HuH-7 (cell line): ENCODE data around the gene MGAT1.
"Not testable (repeated sequence)": the region's sequence is repeated elsewhere in the genome, so short reads cannot be mapped to it uniquely, and the experiment has no call there.

ENCODE experiments used
- DNase-seq: peaks from one replicate; pipeline ENCODE4 v3.0.0; 2011; ENCODE audit warnings: low spot score

MGAT1 gene

DNA sequence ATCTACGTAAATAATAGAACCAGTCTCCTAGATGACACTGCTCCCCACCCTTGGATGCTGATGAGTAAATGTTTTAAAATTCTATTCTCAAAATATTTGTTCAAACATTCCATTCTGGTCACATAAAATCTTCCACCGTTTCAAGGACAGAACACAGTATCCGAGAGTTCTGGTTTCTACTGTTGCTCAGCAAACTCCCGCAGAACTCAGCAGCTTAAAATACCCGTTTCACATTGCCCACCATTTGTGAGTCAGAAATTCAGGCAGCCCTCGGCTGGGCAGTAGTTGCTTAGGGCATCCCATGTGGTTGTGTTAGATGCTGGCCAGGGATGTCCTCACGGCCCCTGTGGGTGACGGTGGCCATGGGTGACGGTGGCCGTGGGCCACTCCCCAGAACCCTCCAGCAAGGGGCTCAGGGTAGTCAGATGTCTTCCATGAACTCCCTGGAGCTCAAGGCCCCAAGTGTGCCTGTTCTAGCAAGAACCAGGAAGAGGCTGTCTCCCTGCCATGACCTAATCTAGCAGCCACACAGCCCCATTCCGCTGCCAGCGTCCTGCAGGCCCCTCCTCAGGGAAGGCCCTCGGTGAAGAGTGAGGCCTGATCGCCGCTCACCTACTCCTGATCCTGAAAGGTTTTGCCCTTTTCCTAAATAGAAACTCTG, 17.4 kb downstream of the MGAT1 start:
- no peak for DNase-seq

DNA sequence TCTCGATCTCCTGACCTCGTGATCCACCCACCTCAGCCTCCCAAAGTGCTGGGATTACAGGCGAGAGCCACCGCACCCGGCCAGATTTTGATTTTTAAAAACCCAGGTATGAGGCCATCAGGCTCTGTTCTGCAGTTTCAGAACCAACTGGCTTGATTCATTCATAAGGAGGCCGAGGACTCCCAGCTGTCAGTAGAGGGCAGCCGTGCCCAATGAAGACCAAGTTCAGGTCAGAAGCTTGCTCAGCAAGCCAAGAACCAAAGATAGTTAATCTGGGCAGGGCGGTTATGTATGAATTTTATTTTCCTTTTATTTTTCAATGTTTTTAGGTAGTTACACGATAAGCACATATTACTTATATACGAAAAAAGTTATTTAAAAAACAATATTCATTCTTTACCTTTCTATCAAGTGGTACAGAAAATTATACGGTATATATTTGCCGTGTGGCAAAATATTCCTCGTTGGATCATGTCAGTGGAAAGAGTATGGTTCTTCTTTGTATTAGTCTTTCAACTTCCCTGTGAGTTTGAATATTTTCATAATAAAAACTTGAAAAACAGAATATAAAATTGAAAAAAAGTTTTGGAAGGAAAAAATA, 18.0 kb downstream of the MGAT1 start:
- peak; percentile 67 for DNase-seq

DNA sequence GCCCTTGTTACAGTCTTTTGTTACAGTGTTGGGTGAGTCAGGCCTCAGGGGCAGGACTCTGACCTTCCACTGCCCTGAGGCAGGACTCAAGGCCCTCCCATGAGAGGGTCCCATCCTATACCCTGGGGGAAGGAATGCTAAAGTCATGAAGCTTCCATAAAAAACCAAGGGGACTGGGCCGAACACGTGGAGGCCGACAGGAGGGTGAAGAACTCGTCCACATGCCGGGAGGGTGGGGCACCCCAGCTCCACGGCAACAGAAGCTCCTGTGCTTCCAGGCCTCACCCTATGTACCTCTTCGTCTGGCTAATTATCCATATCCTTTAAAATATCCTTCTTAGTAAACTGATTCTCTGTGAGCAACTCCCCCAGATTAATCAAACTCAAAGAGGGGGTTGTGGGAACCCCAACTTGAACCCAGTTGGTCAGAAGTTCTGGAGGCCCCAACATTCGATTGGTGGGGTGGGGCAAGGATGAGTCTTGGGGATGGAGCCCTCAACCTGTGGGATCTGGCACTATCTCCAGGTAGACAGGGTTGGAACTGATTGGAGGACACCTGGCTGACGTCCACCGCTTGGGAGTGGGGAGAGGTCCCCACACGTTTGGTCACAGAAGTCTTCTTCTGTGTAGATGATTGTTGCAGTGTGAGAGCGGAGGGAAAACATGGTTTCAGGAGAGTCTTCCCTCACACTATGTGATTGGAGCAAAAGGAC, 19.1 kb downstream of the MGAT1 start:
- DNase-seq: no peak

DNA sequence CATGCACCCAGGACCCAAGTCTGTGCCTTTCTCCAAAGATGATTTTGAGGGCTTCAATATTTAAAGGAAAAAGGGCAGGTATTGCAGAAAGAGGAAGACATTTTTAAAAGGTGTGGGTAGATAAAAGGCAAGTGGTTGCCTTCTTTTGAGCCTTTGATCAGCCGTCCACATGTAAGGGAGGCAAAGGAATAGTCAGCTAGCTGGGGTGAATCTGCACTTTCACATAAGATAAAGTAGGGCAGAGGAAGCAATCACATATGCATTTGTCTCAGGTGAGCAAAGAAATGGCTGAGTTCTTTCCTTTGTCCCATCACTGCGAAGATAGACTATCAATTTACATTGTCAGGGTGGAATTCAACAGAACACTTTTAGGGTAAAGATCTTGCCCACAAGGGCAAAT, 19.9 kb downstream of the MGAT1 start:
- DNase-seq: no peak

DNA sequence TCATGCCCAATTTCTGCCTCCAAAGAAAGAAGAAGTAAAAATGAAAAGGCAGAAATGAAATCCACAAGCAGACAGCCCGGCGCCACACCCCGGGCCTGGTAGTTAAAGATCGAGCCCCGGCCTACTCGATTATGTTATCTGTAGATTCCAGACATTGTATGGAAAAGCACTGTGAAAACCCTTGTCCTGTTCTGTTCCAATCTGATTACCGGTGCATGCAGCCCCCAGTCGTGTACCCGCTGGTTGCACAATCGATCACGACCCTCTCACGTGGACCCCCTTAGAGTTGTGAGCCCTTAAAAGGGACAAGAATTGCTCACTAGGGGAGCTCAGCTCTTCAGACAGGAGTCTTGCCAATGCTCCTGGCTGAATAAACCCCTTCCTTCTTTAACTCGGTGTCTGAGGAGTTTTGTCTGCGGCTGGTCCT, 20.7 kb downstream of the MGAT1 start:
- not testable (repeated sequence) for DNase-seq

DNA sequence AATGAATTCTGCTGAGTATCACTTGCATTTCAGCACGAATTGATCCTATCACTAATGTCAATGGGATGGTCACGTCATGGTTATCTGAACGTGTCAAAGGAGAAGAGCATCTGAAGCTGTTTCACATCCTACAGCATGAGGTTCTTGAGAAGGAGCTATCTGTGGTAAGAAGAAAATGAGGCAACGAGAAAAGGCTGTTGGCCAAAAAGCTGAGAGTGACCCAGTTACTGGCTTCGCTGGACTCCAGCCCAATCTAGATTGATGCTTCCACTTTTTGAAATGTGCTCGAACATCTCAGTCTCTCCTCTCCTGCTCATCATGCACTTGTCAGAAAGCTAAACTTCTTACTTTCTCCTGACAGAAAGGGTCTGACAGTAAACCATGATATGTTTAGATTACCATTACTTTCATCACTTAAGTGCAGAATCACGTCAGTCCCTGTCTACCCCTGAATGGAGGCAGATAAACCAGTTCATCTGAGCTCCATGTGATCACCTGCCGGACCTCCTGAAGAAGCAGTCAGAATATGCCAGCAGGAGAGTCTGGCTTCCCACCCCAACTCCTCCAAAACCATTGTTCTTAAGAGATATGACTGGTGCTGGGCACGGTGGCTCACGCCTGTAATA, 22.5 kb downstream of the MGAT1 start:
- no peak for DNase-seq

DNA sequence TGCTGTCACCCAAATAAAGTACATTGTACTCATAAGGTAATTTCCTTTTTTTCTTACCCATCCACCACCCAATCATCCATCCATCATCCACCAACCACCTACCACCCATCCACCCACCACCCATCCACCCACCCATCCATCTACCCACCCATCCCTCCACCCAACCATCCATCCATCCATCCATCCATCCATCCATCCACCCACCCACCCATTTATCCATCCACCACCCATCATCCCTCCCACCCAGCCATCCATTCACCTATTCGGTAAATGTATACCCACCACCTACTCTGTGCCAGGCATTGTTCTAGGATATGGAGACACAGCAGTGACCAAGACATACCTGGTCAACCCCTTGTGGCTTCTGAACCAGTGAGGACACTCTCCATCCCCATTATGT, 25.1 kb downstream of the MGAT1 start:
- DNase-seq: no peak

DNA sequence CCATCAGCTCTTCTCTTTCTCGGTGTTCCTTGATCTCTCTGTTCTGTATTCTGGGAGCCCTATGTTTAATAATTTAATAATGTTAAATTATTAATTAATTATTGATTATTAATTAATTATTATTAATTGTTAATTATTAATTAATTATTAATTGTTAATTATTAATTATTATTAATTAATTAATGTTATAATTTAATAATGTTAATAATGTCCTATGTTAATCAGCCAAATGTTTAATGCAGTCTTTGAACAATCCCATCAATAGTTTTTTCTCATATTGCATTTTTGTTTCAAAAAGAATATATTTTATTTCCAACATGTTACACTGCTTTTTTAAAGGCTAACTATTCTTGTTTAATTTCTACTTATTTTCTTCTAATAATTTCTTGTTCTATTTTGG, 26.2 kb downstream of the MGAT1 start:
- DNase-seq: no peak

DNA sequence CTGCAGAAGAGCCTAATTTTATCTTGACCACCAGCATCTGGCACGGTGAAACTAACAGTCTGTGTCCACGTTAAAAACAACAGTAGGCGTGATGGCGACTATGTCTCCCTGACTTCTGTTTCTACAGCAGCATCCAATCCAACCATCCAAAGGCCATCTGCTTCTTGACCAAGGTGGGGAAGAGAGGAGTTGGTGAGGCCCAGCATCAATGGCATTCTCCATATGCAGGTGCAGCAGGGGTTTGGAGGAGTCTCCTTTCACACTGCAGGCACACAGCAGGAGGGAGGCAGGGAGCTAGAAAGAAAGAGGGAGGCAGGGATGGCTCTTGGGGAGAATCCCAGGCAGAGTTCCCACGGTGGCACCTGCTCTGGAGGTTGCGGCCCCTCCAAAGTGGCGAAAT, 27.0 kb downstream of the MGAT1 start:
- no peak for DNase-seq

DNA sequence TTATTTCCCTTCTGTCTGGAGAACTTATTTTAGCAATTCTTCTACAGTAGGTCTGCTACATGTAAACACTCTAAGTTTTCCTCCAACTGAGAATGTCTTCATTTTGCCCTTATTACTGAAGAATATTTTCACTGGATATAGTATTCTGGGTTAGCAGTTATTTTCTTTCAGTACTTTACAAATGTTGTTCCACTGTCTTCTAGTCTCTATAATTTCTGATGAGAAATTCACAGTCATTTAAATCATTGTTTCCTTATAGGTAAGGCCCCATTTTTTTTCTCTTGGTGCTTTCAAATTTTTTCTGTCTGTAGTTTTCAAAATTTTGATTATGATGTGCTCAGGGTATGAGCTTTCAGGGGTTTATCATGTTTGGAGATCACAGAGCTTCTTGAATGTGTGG, 30.8 kb downstream of the MGAT1 start:
- no peak for DNase-seq

DNA sequence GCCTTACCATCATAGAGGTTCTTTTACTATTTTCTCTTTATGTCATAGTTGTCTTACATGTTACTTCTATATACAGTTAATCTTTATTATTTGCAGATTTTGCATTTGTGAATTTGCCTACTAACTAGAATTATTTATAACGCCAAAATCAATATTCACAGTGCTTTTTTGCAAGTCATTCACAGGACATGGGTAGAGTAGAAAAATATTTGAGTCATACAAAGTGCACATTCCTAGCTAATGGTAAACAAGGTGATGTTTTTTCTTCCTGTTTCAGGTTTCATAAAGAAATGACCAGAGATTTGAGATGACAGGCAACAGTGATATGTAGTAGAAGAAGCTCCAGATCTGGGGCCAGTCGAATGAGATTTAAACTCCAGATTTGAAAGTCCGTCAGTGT, 32.8 kb downstream of the MGAT1 start:
- DNase-seq: no peak

DNA sequence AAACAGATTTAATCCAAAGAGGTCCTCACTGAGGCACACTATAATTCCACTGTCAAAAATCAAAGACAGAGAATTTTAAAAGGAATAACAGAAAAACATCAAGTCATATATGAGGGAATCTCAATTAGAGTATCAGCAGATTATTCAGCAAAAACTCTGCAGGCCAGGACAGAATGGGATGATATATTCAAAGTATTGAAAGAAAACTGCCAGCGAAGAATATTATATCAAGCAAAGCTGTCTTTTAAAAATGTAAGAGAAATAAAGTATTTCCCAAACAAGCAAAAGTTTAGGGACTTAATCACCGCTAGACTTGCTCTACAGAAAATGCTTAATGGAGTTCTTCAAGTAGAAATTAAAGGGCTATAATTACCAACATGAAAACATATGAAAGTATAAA, 47.0 kb downstream of the MGAT1 start:
- no peak for DNase-seq

DNA sequence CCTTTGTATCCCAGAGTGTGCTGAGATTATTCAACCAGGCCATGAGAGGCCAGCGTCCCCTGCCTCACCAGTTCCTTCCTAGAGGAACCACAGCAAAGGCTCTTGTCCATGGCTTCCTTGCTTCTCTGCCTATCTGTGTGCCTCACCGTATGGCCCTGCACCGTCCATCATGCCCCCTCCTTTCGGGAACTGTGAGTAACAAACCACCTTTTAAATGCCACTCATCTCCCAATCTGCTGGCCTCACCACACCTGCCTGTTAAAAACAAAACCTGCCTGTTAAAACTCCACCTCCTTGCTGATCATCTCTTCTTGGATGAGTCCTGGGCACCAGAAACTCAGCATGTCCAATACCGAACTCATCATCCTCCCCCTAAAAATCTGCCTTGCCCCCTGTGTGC, 58.4 kb downstream of the MGAT1 start:
- no peak for DNase-seq

DNA sequence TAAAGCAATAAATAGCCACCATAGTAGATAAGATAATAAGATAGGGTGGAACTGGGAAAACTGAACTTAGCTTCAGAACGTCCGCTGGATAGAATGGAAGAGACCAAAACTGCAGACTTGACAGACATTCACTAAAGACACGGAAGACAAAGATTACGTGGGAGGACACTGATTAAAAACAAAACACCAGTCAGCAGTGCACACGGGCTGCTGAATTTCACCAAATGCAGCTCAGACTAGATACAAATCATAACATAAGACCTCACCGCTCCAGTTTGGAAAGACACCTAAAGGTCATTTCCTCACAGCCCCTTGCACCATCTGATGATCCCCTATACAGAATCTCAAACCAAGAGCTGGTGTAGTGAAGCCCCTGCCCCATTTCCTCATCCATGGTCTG, 59.9 kb downstream of the MGAT1 start:
- no peak for DNase-seq

DNA sequence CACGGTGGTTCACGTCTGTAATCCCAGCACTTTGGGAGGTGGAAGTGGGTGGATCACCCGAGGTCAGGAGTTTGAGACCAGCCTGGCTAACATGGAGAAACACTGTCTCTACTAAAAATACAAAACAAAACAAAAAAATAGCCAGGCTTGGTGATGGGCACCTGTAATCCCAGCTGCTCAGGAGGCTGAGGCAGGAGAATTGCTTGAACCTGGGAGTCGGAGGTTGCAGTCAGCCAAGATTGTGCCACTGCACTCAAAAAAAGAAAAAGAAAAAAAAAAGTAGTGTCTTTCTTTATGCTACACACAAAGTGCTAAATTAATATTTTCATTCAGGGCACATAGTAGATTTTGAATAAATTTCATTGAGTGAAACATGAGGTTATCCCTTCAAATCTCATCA, 61.7 kb downstream of the MGAT1 start:
- DNase-seq: not testable (repeated sequence)

DNA sequence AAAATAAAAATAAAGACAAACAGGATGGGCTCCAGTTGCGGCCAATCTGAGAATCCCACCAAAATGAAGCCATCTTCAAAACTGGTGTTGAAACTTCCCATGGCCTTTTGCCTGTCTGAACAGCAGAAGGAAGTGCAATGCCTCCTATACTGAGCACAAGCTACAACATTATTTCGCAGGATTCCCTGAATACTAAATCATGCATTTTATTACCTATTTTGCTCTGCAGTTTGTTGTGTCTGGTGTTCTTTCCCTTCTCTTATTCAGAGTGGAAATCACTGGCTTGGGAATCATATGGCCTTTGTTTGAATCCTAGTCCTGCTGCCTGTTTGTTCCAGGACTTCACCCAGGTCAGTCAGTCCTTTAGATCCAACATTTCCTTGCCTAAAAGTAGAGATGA, 62.6 kb downstream of the MGAT1 start, which contains the start of gene OR2Y1:
Gene OR2Y1 (minus strand): TSS at position 101 of the 400 bp plus-strand sequence. CDS start 0 bp downstream, at position 101.
- DNase-seq: no peak

DNA sequence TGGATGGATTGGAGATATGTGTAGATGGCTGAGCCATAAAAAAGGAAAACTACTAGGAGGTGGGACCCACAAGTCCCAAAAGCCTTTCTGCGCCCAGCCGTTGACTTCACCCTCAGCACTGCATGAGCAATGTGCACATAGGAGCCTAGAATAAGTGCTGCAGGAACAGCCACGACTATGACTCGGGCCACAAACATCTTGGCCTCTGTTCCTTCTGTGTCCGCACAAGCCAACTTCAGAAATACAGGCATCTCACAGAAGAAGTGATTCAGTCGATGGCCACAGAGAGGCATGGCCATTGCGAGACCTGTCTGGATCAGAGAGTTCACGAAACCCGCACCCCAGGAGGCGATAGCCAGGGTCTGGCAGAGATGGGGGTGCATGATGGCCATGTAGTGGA, 63.3 kb downstream of the MGAT1 start:
- DNase-seq: no peak

DNA sequence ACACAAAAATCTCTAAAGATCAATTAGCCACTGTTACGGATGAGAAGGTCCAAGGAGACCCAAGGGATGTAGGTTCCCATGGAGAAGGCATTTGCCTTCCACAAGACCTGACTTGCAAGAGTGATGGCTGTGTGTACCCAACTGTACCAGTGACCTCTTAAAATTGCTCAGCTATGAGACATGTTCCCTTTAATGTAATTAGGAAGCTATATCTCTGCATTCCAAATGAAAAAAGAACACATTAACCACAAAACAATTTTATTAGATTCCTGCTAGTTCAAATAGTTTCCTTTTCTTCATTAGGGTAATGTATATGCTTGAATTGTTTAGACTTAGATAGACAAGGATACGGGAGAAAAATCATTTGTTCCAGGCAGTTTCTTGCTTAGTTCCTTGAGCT, 66.1 kb downstream of the MGAT1 start:
- no peak for DNase-seq
